ENCODE measurements around the gene METAP2. TPM values are rescaled to one million over a fixed set of nuclear protein-coding genes. Genes with fewer than 3 reads are reported as not detected.
A peak's percentile ranks its signal among the peaks of the same experiment; 100 is the strongest.
"Not testable (repeated sequence)": the region's sequence is repeated elsewhere in the genome, so short reads cannot be mapped to it uniquely, and the experiment has no call there.

METAP2 gene
- total RNA-seq (10 to 100 TPM; 57.6 to 70.3 (median 67.2) TPM), polyA plus RNA-seq (55.0 TPM)
- long read RNA-seq, donor 1, transcript METAP2-210 (11 exons, 1,874 nt) = minor isoform, 14 of 132 reads
- long read RNA-seq, donor 1, transcript METAP2-202 (11 exons, 3,601 nt) = major isoform, 105 of 132 reads
- long read RNA-seq, donor 1, partial matches to known transcripts = 9 of 132 reads
- long read RNA-seq, donor 1, other reads (novel, unspliced or antisense) = 2 of 132 reads
- long read RNA-seq, donor 2, transcript METAP2-210 (11 exons, 1,874 nt) = minor isoform, 10 of 50 reads
- long read RNA-seq, donor 2, transcript METAP2-202 (11 exons, 3,601 nt) = major isoform, 37 of 50 reads
- long read RNA-seq, donor 2, partial matches to known transcripts = 1 of 50 reads
- long read RNA-seq, donor 2, other reads (novel, unspliced or antisense) = 2 of 50 reads
- long read RNA-seq, donor 3, transcript METAP2-210 (11 exons, 1,874 nt) = minor isoform, 26 of 192 reads
- long read RNA-seq, donor 3, transcript METAP2-202 (11 exons, 3,601 nt) = major isoform, 150 of 192 reads
- long read RNA-seq, donor 3, partial matches to known transcripts = 9 of 192 reads
- long read RNA-seq, donor 3, other reads (novel, unspliced or antisense) = 6 of 192 reads
- long read RNA-seq, donor 4, transcript METAP2-210 (11 exons, 1,874 nt) = minor isoform, 17 of 89 reads
- long read RNA-seq, donor 4, transcript METAP2-202 (11 exons, 3,601 nt) = major isoform, 71 of 89 reads
- long read RNA-seq, donor 4, partial matches to known transcripts = 1 of 89 reads
- long read RNA-seq, donor 4, other reads (novel, unspliced or antisense) = 0 of 89 reads

DNA sequence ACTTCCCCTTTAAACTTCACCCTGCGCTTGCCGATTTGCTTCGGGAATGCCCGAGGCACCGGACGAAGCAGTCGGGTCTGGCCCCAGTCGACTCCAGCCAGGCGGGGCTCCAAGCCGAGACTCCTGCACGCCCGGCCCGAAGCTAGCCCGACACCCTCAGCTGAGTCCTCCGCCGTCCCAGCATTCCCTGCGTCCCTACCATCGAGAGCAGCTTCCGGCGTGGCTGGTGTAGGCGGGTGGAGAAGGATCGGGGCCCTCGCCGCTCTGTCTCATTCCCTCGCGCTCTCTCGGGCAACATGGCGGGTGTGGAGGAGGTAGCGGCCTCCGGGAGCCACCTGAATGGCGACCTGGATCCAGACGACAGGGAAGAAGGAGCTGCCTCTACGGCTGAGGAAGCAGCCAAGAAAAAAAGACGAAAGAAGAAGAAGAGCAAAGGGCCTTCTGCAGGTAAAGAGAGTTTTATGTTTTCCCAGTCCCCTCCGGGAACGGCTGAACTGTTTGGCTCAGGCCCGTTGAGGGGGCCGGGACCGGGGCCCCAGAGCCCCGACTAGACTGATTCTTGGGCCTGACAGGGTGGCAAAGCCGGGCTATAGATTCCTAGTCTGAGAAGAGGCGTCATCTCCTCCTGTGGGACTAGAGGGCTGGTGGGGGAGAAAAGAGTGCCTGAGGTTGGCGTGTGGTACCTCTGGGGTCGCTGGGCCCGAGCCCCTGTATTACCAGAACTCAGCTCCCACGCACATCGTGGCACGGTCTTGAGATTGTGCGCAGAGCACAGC lies at the start of gene METAP2:
TSS of gene METAP2 (plus strand) at position 269 of the 776 bp plus-strand sequence. CDS start at position 297, 28 bp downstream.
- intact Hi-C loops (cut with DNase I) = loop anchor here in 1 of 4 donors (5.0 kb wide), 1 partner anchor 87 kb away; no protein-coding TSS in a partner anchor

DNA sequence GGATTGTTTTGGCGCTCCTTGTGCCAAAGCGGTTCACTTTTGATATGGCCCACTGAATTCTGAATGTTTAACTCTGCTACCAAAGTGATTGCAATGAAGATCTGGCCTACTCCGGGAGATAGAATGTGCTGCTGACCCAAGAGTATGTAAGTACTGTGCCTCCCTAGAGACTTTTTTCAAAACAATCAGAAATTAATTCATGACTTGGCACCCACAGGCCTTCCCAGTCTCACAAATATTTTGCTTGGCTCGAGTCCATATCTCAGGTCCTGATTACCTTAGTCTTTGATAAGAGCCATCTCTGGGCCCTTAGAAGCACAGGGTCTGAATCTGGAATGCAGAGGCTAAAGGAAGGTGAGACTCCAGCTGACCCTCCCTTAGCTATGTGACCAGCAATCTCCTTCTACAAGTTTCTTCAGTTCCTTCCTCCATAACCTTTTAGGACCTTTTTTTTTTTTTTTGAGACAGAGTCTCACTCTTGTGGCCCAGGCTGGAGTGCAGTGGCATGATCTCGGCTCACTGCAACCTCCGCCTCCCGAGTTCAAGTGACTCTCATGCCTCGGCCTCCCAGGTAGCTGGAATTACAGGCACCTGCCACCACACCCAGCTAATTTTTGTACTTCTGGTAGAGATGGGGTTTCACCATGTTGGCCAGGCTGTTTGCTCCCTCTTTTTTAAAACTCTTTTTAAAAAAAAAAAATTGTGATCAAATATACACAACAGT lies 49.5 kb upstream of the METAP2 start:
- DNase-seq (no peak), ATAC-seq (peak; percentile 60 to 63)
- H3K4me3 ChIP-seq (ENCODE audit: low read length) = no peak overlapping the region
- peaks cover 4% of the 10 kb centered on the region for H3K4me1 ChIP-seq (ENCODE audit: control insufficient read depth, insufficient read depth, low read length)
- no peaks in the 10 kb centered on the region for H3K9me3 ChIP-seq (ENCODE audit: control insufficient read depth, low read length)
- no peaks in the 10 kb centered on the region for H3K27me3 ChIP-seq (ENCODE audit: control insufficient read depth, insufficient read depth)
- H3K27ac ChIP-seq (ENCODE audit: low read length) = peak overlapping the region; percentile 64
- WGBS = 50% methylated on average over 8 of the region's 8 CpGs
- intact Hi-C loops (cut with DNase I) = no loop called here

More for the DNA sequence above, at the start of gene METAP2:
- H3K4me3 ChIP-seq (ENCODE audit: low read length) = peak within 1 kb of the TSS; percentile 93
- no peaks in the 10 kb centered on the region for H3K4me1 ChIP-seq (ENCODE audit: control insufficient read depth, insufficient read depth, low read length)
- H3K9me3 ChIP-seq (ENCODE audit: control insufficient read depth, low read length) = no peaks in the 10 kb centered on the region
- H3K27me3 ChIP-seq (ENCODE audit: control insufficient read depth, insufficient read depth) = no peaks in the 10 kb centered on the region
- DNase-seq (peak; percentile 97 to 98 (median 98)), ATAC-seq (peak; percentile 100)
- peak within 1 kb of the TSS; percentile 74 for H3K27ac ChIP-seq (ENCODE audit: low read length)
- WGBS = under 1% methylated on average over 49 of the region's 49 CpGs

DNA sequence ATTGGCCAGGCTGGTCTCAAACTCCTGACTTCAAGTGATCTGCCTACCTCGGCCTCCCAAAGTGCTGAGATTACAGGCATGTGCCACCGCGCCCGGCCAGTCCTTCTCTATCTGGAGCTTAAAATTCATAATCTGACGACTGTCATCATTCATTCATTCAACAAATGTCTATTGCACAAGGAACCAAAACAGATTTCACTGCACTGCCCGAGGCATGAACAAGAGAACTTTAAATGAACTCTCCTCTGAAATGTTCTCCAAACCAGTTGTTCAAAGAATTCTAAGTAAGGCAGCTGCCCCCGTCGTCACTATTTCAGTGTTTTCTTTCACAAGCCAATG lies 44.8 kb upstream of the METAP2 start:
- Histone ChIP-seq H3K27me3 (ENCODE audit: control insufficient read depth, insufficient read depth) (no peaks in the 10 kb centered on the region), H3K9me3 (ENCODE audit: control insufficient read depth, low read length) (no peaks in the 10 kb centered on the region), H3K27ac (ENCODE audit: low read length) (no peak overlapping the region), H3K4me3 (ENCODE audit: low read length) (no peak overlapping the region), H3K4me1 (ENCODE audit: control insufficient read depth, insufficient read depth, low read length) (peaks cover 3% of the 10 kb centered on the region)
- 82% methylated on average over 8 of the region's 8 CpGs for WGBS
- DNase-seq (no peak), ATAC-seq (no peak)
- intact Hi-C loops (cut with DNase I) = no loop called here

DNA sequence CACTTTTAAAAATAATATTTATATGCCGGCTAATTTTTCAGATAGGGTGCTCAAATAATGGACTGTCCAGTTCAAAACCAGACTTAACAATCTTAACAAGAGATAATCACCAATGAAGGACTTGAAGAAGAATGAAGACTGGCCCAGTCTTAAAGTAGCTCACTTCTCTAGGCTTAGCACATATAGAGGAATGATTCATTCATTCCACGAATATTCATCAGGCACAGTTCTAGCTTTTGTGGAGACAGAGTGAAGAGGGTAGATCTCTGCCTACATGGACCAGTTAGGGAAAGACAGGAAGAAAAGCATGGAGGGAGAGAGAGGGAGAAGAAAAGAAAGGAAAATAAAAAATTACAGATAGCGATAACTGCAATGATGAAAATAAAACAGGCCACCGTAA lies 42.8 kb upstream of the METAP2 start:
- intact Hi-C loops (cut with DNase I) = no loop called here
- H3K27ac ChIP-seq (ENCODE audit: low read length) = no peak overlapping the region
- 93% methylated on average over 4 of the region's 4 CpGs for WGBS

DNA sequence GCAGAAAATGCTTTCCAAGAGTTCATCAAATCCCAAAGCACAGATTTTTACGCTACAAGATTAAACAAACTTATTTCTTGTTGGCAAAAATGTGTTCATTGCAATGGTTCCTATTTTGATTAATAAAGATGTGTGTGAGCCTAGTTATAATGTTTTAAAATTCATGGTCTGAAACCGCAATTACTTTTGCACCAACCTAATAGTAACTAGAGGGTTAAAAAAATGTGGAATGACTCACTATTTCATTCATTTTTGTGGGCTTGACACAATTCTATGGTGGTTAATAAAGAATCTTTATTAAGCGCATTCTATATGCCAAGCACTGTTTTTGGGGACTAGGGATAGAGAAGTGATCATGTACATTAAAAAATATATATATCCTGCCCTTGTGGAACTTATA lies 38.6 kb upstream of the METAP2 start:
- DNase-seq (no peak), ATAC-seq (no peak)
- Histone ChIP-seq H3K4me1 (ENCODE audit: control insufficient read depth, insufficient read depth, low read length) (no peaks in the 10 kb centered on the region), H3K4me3 (ENCODE audit: low read length) (no peak overlapping the region), H3K27me3 (ENCODE audit: control insufficient read depth, insufficient read depth) (no peaks in the 10 kb centered on the region), H3K27ac (ENCODE audit: low read length) (no peak overlapping the region), H3K9me3 (ENCODE audit: control insufficient read depth, low read length) (no peaks in the 10 kb centered on the region)
- WGBS = 76% methylated on average over 3 of the region's 3 CpGs
- intact Hi-C loops (cut with DNase I) = no loop called here

More for the DNA sequence above, 42.8 kb upstream of the METAP2 start:
- ATAC-seq = no peak
- DNase-seq = no peak
- Histone ChIP-seq H3K9me3 (ENCODE audit: control insufficient read depth, low read length) (no peaks in the 10 kb centered on the region), H3K4me1 (ENCODE audit: control insufficient read depth, insufficient read depth, low read length) (no peaks in the 10 kb centered on the region), H3K4me3 (ENCODE audit: low read length) (no peak overlapping the region), H3K27me3 (ENCODE audit: control insufficient read depth, insufficient read depth) (no peaks in the 10 kb centered on the region)

DNA sequence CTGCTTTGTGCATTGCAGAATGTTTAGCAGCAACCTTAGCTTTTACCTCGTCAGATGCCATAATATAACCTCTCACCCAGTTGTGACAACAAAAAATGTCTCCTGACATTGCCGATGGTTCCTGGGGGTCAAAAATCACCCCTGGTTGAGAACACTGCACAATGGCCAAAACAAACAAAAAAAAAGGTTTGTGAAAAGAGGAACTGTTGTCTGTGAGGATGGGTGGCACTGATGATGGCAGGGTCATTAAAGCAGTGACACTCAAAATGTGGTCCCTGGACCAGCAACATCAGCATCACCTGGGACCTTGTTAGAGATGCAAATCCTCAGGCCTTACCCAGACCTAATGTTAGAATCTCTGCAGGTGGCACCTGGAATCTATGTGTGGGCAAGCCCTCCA lies 36.4 kb upstream of the METAP2 start:
- intact Hi-C loops (cut with DNase I) = no loop called here
- ATAC-seq (no peak), DNase-seq (no peak)
- H3K9me3 ChIP-seq (ENCODE audit: control insufficient read depth, low read length) = no peaks in the 10 kb centered on the region
- 84% methylated on average over 2 of the region's 2 CpGs for WGBS
- no peak overlapping the region for H3K4me3 ChIP-seq (ENCODE audit: low read length)
- H3K27me3 ChIP-seq (ENCODE audit: control insufficient read depth, insufficient read depth) = no peaks in the 10 kb centered on the region
- H3K27ac ChIP-seq (ENCODE audit: low read length) = no peak overlapping the region
- H3K4me1 ChIP-seq (ENCODE audit: control insufficient read depth, insufficient read depth, low read length) = no peaks in the 10 kb centered on the region

DNA sequence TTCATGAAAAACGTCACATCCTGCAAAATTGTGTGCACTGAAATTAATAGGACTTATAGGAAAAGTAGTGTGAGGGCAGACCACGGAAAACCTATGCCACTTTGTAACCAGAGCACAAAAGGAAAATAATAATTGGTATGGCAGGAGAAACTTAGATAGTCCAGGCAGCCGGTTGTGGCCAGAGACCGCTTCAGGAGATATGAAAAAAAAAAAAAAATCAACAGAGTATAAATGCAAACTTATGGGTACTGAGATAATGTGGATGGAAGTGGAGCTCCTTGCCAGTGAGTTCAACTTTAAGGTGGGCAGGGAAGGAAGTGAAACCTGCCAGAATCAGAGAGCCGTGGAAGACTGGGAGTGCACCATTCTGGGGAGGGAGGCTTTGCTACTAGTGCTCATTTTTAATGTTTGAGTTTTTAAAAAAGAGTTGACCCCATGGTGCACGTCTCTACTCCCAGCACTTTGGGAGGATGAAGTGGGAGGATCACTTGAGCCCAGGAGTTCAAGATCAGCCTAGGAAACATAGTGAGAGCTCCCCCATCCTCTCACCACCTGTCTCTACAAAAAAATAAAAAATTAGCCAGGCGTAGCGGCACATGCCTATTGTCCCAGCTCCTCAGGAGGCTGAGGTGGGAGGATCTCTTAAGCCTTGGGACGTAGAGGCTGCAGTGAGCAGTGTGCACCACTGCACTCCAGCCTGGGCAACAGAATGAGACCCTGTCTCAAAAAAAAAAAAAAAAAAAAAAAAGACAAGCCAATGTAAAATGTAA lies 34.3 kb upstream of the METAP2 start:
- 73% methylated on average over 9 of the region's 9 CpGs for WGBS
- DNase-seq (no peak), ATAC-seq (no peak)
- H3K4me3 ChIP-seq (ENCODE audit: low read length) = no peak overlapping the region
- no peaks in the 10 kb centered on the region for H3K4me1 ChIP-seq (ENCODE audit: control insufficient read depth, insufficient read depth, low read length)
- H3K27me3 ChIP-seq (ENCODE audit: control insufficient read depth, insufficient read depth) = no peaks in the 10 kb centered on the region
- no peaks in the 10 kb centered on the region for H3K9me3 ChIP-seq (ENCODE audit: control insufficient read depth, low read length)
- intact Hi-C loops (cut with DNase I) = no loop called here
- H3K27ac ChIP-seq (ENCODE audit: low read length) = no peak overlapping the region

DNA sequence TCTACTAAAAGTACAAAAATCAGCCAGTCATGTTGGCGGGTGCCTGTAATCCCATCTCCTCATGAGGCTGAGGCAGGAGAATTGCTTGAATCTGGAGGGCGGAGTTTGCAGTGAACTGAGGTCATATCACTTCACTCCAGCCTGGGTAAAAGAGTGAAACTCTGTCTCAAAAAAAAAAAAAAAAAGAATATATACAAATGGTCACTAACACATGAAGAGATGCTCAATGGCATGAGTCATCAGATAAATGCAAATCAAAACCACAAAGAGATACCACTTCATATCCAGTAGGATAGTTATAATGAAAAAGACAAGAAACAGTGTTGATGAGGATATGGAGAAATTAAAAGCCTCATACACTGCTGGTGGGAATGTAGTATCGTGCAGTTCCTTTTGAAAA lies 33.6 kb upstream of the METAP2 start:
- H3K4me3 ChIP-seq (ENCODE audit: low read length) = no peak overlapping the region
- H3K27ac ChIP-seq (ENCODE audit: low read length) = no peak overlapping the region
- no peaks in the 10 kb centered on the region for H3K9me3 ChIP-seq (ENCODE audit: control insufficient read depth, low read length)
- DNase-seq (no peak), ATAC-seq (no peak)
- intact Hi-C loops (cut with DNase I) = no loop called here
- 71% methylated on average over 3 of the region's 3 CpGs for WGBS
- no peaks in the 10 kb centered on the region for H3K27me3 ChIP-seq (ENCODE audit: control insufficient read depth, insufficient read depth)
- no peaks in the 10 kb centered on the region for H3K4me1 ChIP-seq (ENCODE audit: control insufficient read depth, insufficient read depth, low read length)

DNA sequence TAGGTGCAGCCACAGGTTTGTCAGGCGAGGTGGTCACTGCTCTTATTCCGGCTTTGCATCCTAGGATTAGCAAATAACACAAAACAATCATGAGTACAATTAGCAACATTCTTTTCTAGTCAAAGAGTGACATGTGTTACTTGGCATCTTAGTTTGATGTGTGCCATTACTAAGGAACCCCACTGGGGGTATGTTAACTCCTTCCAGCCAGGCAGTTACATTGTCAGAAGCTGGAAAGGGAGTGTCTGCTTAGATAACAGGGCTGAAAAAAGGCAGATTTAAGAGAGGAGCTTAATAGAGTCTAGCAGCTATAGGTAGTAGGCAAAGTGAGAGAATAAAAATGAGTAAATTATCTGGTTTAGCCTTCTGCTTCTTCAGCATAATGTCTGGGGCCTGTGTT lies 30.5 kb upstream of the METAP2 start:
- no peak for ATAC-seq
- no peak overlapping the region for H3K27ac ChIP-seq (ENCODE audit: low read length)
- H3K4me3 ChIP-seq (ENCODE audit: low read length) = no peak overlapping the region
- 98% methylated on average over 2 of the region's 2 CpGs for WGBS
- DNase-seq = no peak
- H3K27me3 ChIP-seq (ENCODE audit: control insufficient read depth, insufficient read depth) = no peaks in the 10 kb centered on the region
- no peaks in the 10 kb centered on the region for H3K4me1 ChIP-seq (ENCODE audit: control insufficient read depth, insufficient read depth, low read length)
- no peaks in the 10 kb centered on the region for H3K9me3 ChIP-seq (ENCODE audit: control insufficient read depth, low read length)
- intact Hi-C loops (cut with DNase I) = no loop called here

DNA sequence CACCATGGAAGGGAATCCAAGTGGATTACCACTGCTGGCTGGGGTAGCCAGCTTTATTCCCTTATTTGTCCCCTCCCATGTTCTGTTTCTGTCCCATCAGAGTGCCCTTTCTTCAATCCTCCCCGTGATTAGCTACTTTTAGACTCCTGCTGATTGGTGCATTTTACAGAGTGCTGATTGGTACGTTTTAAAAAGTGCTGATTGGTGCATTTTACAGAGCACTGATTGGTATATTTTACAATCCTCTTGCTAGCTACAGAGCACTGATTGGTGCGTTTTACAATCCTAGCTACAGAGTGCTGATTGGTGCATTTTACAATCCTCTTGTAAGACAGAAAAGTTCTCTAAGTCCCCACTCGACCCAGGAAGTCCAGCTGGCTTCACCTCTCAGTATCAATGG lies 28.9 kb upstream of the METAP2 start:
- H3K4me3 ChIP-seq (ENCODE audit: low read length); H3K27ac ChIP-seq (ENCODE audit: low read length); H3K9me3 ChIP-seq (ENCODE audit: control insufficient read depth, low read length); H3K27me3 ChIP-seq (ENCODE audit: control insufficient read depth, insufficient read depth); ATAC-seq; intact Hi-C loops (cut with DNase I); H3K4me1 ChIP-seq (ENCODE audit: control insufficient read depth, insufficient read depth, low read length); DNase-seq: not testable (repeated sequence)
- 92% methylated on average over 4 of the region's 4 CpGs for WGBS
